Heart left ventricle (tissue), 13 donors: Measurements from ENCODE around the gene ANKRD2.

Source experiments
- CTCF ChIP-seq, 12 donors: fragments of 200-600 bp; sonication (generic) in 4 of 12; IDR thresholded peaks; one replicate each; pipeline versions ENCODE4 v1.5.0 to v1.8.0; 2018 to 2022; ENCODE audit warnings: antibody characterized with exemption in 12 of 12, mild to moderate bottlenecking in 5 of 12
- POLR2A ChIP-seq, 2 donors: fragments of 450-650 bp; IDR thresholded peaks; one replicate each; pipeline ENCODE4 v1.6.1; 2017; ENCODE audit warnings: antibody characterized with exemption in 2 of 2, mild to moderate bottlenecking in 2 of 2, moderate library complexity in 2 of 2
- donor health status: ischemic (EF 13 %, LVEDD 7.1; RV severe dilation, severe dysfunction).
- donor health status: DM: no; HTN: yes; CAD: no.
- donor health status: DM: no; HTN: no; CAD: no.
- donor health status: ischemic (EF 25% LVEDD 6.9; RV normal size, moderate dysfunction).
- donor health status: ischemic (EF 25% LVEDD 5.7; RV mildly dilated, moderate dysfunction).
- donor health status: ischemic (EF 35%, LVEDD 5.7; RV mildly dilated, moderate dysfunction).
- donor health status: nonischemic (EF 11% LVEDD 7.7; RV severe dilation, severe dysfunction).
- donor health status: DM: yes; HTN: yes; CAD: no.
- donor health status: PGD.
- donor health status: ischemic (EF 29% LVEDD 5.4; RV normal size, mild dysfunction).
- donor health status: nonischemic (EF 23%, LVEDD 6.1; RV moderate dilation, normal function).

- TF ChIP-seq CTCF (IDR thresholded peaks at IDR 0.05) (no peak), POLR2A (IDR thresholded peaks at IDR 0.05) (peak in 1 of 2 donors; percentile 31)
These were observed 29.5 kb upstream of the ANKRD2 start for GRCh38 chr10:97543025-97543546.
